Activated T-cell treated with anti-CD3 and anti-CD28 coated beads, Interleukin-2, amount 50 U/mL, for 1 hour (primary cell): ENCODE measurements around the gene TCP11L1.
"Not testable (repeated sequence)": the region's sequence is repeated elsewhere in the genome, so short reads cannot be mapped to it uniquely, and the experiment has no call there.

ENCODE experiments used
- DNase-seq: peaks from one replicate; pipeline ENCODE4 v3.0.0-alpha.2; 2020

The TCP11L1 gene

GRCh38 chr11:33068611-33069340 is 29.4 kb downstream of the TCP11L1 start:
- no peak for DNase-seq

- no peak for DNase-seq
Measured at GRCh38 chr11:33072465-33072864, 33.1 kb downstream of the TCP11L1 start.

DNA sequence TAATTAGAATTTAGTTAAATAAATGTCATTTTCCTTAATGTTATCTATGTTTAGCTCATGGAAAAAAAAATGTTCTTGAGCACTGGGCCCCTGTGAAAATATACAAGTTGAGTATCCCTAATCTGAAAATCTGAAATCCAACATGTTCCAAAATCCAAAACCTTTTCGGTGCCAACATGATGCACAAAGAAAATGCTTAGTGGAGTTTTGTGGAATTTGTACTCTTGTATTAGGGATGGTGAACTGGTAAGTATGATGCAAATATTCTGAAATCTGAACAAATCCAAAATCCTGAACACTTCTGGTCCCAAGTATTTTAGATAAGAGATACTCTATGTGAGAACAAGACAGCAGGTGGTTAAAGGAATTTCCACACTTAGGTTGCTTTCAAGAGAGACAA is 44.5 kb downstream of the TCP11L1 start:
- DNase-seq = no peak

- no peak for DNase-seq
Measured at GRCh38 chr11:33086017-33086416, 46.6 kb downstream of the TCP11L1 start.

DNA sequence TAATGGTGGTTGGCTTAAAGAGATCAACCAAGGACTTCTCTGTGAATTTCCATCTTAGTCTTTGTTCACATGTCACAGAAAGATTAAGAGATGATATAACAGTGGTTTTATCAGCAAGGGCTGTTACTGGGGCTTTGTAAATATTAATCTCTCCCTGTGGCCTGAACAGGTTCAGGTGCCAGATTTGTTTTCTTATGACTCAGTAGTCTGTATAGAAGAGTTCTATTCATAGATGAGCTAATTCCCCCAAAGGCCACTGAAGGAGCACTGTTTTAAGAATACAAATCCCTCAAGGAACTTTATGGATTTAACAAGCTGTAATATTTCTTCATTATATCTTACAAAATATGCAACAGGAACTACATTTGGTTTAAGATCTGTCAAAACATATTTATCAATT is 50.4 kb downstream of the TCP11L1 start:
- DNase-seq = no peak

DNA sequence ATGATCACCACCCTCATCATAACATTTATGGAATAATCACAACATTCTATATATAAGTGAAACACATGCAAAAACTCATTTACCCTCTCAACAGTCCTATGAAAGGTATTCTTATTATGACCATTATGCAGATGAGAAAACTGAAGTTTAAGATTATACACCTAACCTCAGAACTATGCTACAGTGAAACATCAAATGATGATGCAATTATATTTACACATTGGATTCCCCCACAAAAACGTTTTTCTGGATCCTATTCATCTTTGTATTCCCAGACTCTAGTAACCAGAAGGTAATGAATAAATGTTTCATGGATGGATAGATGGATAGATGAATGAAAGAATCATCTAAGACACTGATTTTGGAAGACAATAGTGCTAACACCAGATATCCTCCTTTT is 54.8 kb downstream of the TCP11L1 start:
- no peak for DNase-seq

GRCh38 chr11:33103836-33104235 is 64.5 kb downstream of the TCP11L1 start:
- DNase-seq = no peak

DNA sequence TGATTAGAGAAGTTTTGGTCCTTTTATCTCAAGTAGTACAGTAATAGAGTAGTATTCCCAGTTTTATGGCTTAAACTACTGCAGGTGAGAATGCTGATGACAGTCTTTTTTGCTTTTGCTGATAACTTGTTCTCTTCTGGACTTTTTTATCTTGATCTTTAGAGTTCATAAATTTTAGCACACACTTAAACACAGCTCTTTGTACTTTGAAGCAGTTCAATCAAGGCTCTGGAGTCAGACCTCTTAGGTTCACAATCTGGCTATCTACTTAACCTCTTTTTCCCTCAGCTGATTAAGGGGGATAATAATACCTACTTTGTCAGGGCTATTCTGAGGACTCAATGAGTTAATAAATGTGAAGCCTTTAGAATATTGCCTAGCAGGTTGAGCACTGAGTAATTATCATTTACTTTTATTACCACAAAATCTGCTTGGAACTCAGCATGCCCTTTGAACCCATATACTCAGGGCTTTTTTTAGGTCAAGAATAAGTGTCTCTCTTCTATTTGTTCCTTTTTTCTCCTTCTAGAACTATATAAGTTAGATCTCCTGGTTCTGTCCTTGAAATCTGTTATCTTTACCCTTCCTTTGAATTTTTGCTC is 70.0 kb downstream of the TCP11L1 start:
- no peak for DNase-seq

DNA sequence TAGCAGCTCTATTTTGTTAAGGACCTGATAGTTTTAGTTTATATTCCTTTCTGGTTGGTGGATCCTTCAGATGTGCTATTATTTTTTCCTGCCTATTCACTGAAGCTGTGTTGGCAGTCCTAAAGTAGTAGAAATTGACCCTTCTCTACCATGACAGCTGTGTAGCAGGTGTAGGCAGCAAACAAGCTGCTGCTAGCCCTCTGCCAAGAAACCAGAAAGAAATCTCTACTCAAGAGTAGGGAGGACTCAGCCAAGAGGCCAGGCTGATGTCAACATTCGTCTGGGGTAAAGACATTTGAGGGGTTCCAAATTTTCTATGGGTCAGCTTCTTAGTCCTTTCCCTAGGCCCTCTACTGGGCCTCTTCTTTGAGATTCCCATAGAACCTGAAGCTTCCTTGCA is 70.7 kb downstream of the TCP11L1 start:
- DNase-seq = no peak

DNA sequence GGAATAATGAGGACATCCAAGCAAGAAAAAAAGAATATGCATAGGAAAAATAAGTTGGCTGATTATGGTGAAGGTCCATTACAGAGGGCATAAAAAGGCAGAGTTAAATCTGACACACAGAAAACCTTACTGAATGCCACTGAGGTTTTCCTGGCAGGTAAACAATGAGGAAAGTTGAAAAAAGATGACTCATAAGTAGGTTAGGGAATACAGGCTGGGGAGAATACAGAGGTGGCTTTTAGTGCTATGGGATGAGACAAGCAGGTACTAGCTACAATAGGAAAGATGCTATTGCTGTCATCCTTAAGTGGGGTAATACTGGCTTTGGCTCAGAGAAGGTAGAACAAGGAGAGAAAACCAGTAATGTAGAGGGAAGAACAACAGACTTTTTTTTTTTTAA is 77.2 kb downstream of the TCP11L1 start:
- DNase-seq = no peak

- not testable (repeated sequence) for DNase-seq
Measured at GRCh38 chr11:33122696-33123095, 83.3 kb downstream of the TCP11L1 start.
